Colonic mucosa (tissue), 4 donors: ENCODE results near the gene RITA1. TPM values are rescaled to one million over a fixed set of nuclear protein-coding genes. Genes with fewer than 3 reads are reported as not detected.

ENCODE experiments used
- DNase-seq: peaks from one replicate; pipeline ENCODE4 v3.0.0-alpha.2; 2020
- H3K27ac ChIP-seq: fragments of 200-600 bp; one replicate; pipeline ENCODE4 v1.8.0; 2021
- H3K27me3 ChIP-seq: fragments of 200-600 bp; one replicate; pipeline ENCODE4 v1.8.0; 2021
- H3K36me3 ChIP-seq: fragments of 200-600 bp; one replicate; pipeline ENCODE4 v1.8.0; 2021
- H3K4me1 ChIP-seq: fragments of 200-600 bp; one replicate; pipeline ENCODE4 v1.8.0; 2021; ENCODE audit warnings: mild to moderate bottlenecking
- H3K4me3 ChIP-seq: fragments of 200-600 bp; one replicate; pipeline ENCODE4 v1.8.0; 2021
- H3K9ac ChIP-seq, 2 donors: one replicate each; pipeline ENCODE4 v1.7.0; 2013; ENCODE audit warnings: control low read depth in 2 of 2, low read depth in 2 of 2, low read length in 2 of 2
- H3K9me3 ChIP-seq: fragments of 200-600 bp; one replicate; pipeline ENCODE4 v1.8.0; 2021
- CTCF ChIP-seq: fragments of 200-600 bp; IDR thresholded peaks from one replicate; pipeline ENCODE4 v1.8.0; 2022; ENCODE audit warnings: antibody characterized with exemption, mild to moderate bottlenecking
- intact Hi-C: fragments of 100-400 bp; cut with DNase I; formaldehyde crosslinking; loops from one replicate; pipeline ENCODE4 v1.14.1; 2022
- total RNA-seq, 2 donors: library from RNA; stranded (reverse); fragmentation: NEBNext Ultra II Directional in 1 of 2; extraction: Animal tissue kit (Norgen Biotek cat#: 25700) in 1 of 2; gene quantifications; one replicate each; pipeline ENCODE4 v1.2.1, GENCODE V29; 2021
- donor health status: healthy.
- donor health status: DM: no; HTN: no; CAD: no.
- donor health status: DM: no; HTN: no; CAD: no.

Gene RITA1
- total RNA-seq, 2 donors from 2014 or later = 13.9 to 26.9 TPM

- no peaks in the 10 kb centered on the region for H3K4me1 ChIP-seq
- no peaks in the 10 kb centered on the region for H3K27me3 ChIP-seq
- DNase-seq = no peak
- H3K36me3 ChIP-seq = peaks cover 6% of the 10 kb centered on the region
- H3K4me3 ChIP-seq = no peak overlapping the region
- no peak for TF ChIP-seq CTCF
- no peak overlapping the region for H3K9ac ChIP-seq
- no peak overlapping the region for H3K27ac ChIP-seq
- H3K9me3 ChIP-seq = no peaks in the 10 kb centered on the region
- intact Hi-C loops = no loop called here
Measured at GRCh38 chr12:113163030-113163360, 22.5 kb upstream of the RITA1 start.

GRCh38 chr12:113164014-113164413 lies 21.5 kb upstream of the RITA1 start:
- DNase-seq = no peak
- Histone ChIP-seq H3K9me3 (no peaks in the 10 kb centered on the region), H3K36me3 (peaks cover 17% of the 10 kb centered on the region), H3K27me3 (no peaks in the 10 kb centered on the region), H3K4me1 (no peaks in the 10 kb centered on the region), H3K9ac (no peak overlapping the region), H3K27ac (no peak overlapping the region), H3K4me3 (no peak overlapping the region)
- intact Hi-C loops = no loop called here
- TF ChIP-seq CTCF = no peak

GRCh38 chr12:113165521-113166450 lies 19.7 kb upstream of the RITA1 start:
- no peak overlapping the region for H3K9ac ChIP-seq
- DNase-seq = no peak
- no peaks in the 10 kb centered on the region for H3K9me3 ChIP-seq
- H3K4me3 ChIP-seq = no peak overlapping the region
- H3K4me1 ChIP-seq = no peaks in the 10 kb centered on the region
- intact Hi-C loops = no loop called here
- no peaks in the 10 kb centered on the region for H3K27me3 ChIP-seq
- no peak overlapping the region for H3K27ac ChIP-seq
- peaks cover 17% of the 10 kb centered on the region for H3K36me3 ChIP-seq
- no peak for TF ChIP-seq CTCF

- H3K4me3 ChIP-seq = no peak overlapping the region
- H3K9me3 ChIP-seq = no peaks in the 10 kb centered on the region
- peaks cover 24% of the 10 kb centered on the region for H3K36me3 ChIP-seq
- no peak overlapping the region for H3K9ac ChIP-seq
- no peak overlapping the region for H3K27ac ChIP-seq
- no peak for DNase-seq
- TF ChIP-seq CTCF = no peak
- no peaks in the 10 kb centered on the region for H3K27me3 ChIP-seq
- no peaks in the 10 kb centered on the region for H3K4me1 ChIP-seq
- intact Hi-C loops = no loop called here
Measured at GRCh38 chr12:113167868-113168267, 17.7 kb upstream of the RITA1 start.

DNA sequence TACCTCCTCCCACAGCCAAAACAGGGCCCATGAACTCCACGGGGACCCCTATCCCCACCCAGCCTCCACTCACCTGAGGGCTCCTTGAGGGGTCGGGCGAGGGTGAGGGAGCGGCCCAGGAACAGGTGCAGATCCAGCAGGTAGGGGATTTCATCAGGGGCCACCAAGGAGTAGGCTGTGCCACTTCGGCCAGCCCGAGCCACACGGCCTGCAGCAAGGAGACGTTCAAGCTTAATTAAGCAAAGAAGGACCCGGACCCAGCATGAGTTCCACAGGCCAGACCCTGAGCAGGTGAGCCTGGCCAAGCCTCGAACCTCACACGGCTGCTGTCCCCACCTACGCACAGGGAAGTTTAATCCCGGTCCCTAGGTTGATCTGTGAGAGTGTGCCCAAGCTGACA lies 15.8 kb upstream of the RITA1 start:
- H3K4me1 ChIP-seq = no peaks in the 10 kb centered on the region
- peaks cover 24% of the 10 kb centered on the region for H3K36me3 ChIP-seq
- DNase-seq = no peak
- H3K27me3 ChIP-seq = no peaks in the 10 kb centered on the region
- intact Hi-C loops = no loop called here
- H3K27ac ChIP-seq = no peak overlapping the region
- no peak overlapping the region for H3K9ac ChIP-seq
- H3K9me3 ChIP-seq = no peaks in the 10 kb centered on the region
- no peak for TF ChIP-seq CTCF
- no peak overlapping the region for H3K4me3 ChIP-seq
